ENCODE results near the gene IL24.

Gene IL24

GRCh38 chr1:206953626-206954025, 56.4 kb downstream of the IL24 start:
- DNase-seq (ENCODE audit: low read depth), result no peak

Data from activated T-cell treated with anti-CD3 and anti-CD28 coated beads for 1 hour (primary cell).